Activated naive CD8-positive, alpha-beta T cell treated with anti-CD3 and anti-CD28 coated beads for 36 hours (primary cell): Measurements from ENCODE around the gene LIN7A. TPM values are rescaled to one million over a fixed set of nuclear protein-coding genes. Genes with fewer than 3 reads are reported as not detected.

Experiments used
- DNase-seq: peaks from one replicate; pipeline ENCODE4 v3.0.0; 2021
- H3K27ac Mint-ChIP-seq: one replicate; pipeline ENCODE4 v1.8.0; 2022; ENCODE audit warnings: mild to moderate bottlenecking, moderate library complexity, mixed read lengths
- H3K27me3 Mint-ChIP-seq: one replicate; pipeline ENCODE4 v1.8.0; 2022; ENCODE audit warnings: mild to moderate bottlenecking, mixed read lengths
- H3K36me3 Mint-ChIP-seq: one replicate; pipeline ENCODE4 v1.8.0; 2021; ENCODE audit warnings: mild to moderate bottlenecking, mixed read lengths
- H3K4me1 Mint-ChIP-seq: one replicate; pipeline ENCODE4 v1.8.0; 2021; ENCODE audit warnings: mixed read lengths
- H3K4me3 Mint-ChIP-seq: one replicate; pipeline ENCODE4 v1.8.0; 2022; ENCODE audit warnings: mild to moderate bottlenecking, moderate library complexity, mixed read lengths
- H3K9me3 Mint-ChIP-seq: one replicate; pipeline ENCODE4 v1.8.0; 2022; ENCODE audit warnings: mixed read lengths
- total RNA-seq, 2 experiments: library from RNA; stranded (reverse); gene quantifications; one replicate each; pipeline ENCODE4 v1.2.3, GENCODE V29; 2021

Gene LIN7A
- total RNA-seq, 2 experiments from 2014 or later, result not detected

DNA sequence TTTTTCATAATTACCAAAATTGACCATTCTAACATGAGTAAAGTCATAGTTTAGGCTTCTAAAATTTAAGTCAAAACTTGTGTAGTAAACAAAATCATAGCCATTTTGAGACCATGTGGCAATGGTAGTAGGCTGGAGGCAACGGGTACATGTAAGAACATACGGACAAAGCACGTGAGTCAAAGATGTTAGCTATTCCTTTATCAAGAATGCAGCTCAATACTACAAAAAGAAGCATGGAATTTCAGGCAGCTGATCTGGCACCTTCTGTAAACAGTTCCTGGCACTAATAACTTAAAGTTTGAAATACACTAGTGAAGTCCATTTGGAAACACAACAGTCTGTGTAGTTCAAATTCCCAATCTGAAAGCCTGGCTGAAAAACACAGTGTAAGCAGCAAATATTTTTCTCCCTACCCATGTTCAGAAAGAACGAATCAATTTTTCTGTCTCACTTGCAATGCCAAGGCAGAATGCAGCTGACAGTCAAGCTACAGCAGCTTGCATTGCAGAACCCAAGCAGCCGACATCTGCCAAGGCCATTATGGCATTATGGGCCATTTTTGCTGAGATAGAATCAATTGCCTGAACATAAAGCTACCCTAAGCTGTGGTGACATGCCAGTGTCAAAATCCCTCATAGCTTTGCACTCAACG lies 191.8 kb downstream of the LIN7A start:
- Mint-ChIP-seq H3K4me1 (no peaks in the 10 kb centered on the region), H3K36me3 (no peaks in the 10 kb centered on the region), H3K27ac (no peak overlapping the region), H3K27me3 (no peaks in the 10 kb centered on the region), H3K9me3 (no peaks in the 10 kb centered on the region), H3K4me3 (no peak overlapping the region)
- no peak for DNase-seq

Other genes starting within 250 kb of the LIN7A start
- gene MYF6, start 230.3 kb downstream of the LIN7A start, total RNA-seq, result not detected
- not detected for gene MYF5, start 221.0 kb downstream of the LIN7A start, total RNA-seq
- gene ACSS3, start 140.1 kb upstream of the LIN7A start, total RNA-seq, result not detected